A673 (cell line): ENCODE data around the gene TMEM203. TPM values are rescaled to one million over a fixed set of nuclear protein-coding genes. Genes with fewer than 3 reads are reported as not detected.

Experiments
- BruUV-seq: library from RNA; stranded (reverse); fragments of 400-500 nt; replicated peaks from 2 replicates; lab custom pipeline; 2021; lab: Mats Ljungman, UMichigan
- CTCF ChIA-PET: fragments of 300-600 bp; sonication (Branson Sonifier 250); formaldehyde crosslinking; loops from one replicate; lab custom pipeline; 2022; ENCODE audit warnings: antibody characterized with exemption; lab: Charles Lee
- POLR2A ChIA-PET: fragments of 300-600 bp; sonication (Branson Sonifier 250); formaldehyde crosslinking; loops from one replicate; lab custom pipeline; 2022; ENCODE audit warnings: antibody characterized with exemption; ENCODE audit not compliant: low non-redundant PET; lab: Charles Lee
- DNase-seq: peaks from one replicate; pipeline ENCODE4 v3.0.0-alpha.2; 2015; ENCODE audit warnings: low spot score
- H3K27ac ChIP-seq: fragments of 200-600 bp; sonication (generic); 2 replicates; pipeline ENCODE4 v1.5.1; 2016; ENCODE audit warnings: mixed run types, low read depth, mild to moderate bottlenecking, mixed read lengths, antibody characterized with exemption, low read length; ENCODE audit not compliant: poor library complexity, severe bottlenecking
- H3K27me3 ChIP-seq: fragments of 200-600 bp; sonication (generic); replicated peaks from 2 replicates; pipeline ENCODE4 v1.6.1; 2017; ENCODE audit warnings: mixed run types, low read depth, mild to moderate bottlenecking, mixed read lengths, antibody characterized with exemption, low read length; ENCODE audit not compliant: insufficient read depth, poor library complexity
- H3K36me3 ChIP-seq: fragments of 200-600 bp; sonication (generic); 2 replicates; pipeline ENCODE4 v1.6.1; 2016; ENCODE audit warnings: mixed run types, mild to moderate bottlenecking, mixed read lengths, antibody characterized with exemption, low read length; ENCODE audit not compliant: insufficient read depth, poor library complexity, severe bottlenecking
- H3K4me1 ChIP-seq: fragments of 200-600 bp; sonication (generic); 2 replicates; pipeline ENCODE4 v1.6.1; 2017; ENCODE audit warnings: mixed run types, mild to moderate bottlenecking, mixed read lengths, antibody characterized with exemption, low read length; ENCODE audit not compliant: insufficient read depth, poor library complexity, severe bottlenecking
- H3K4me3 ChIP-seq: fragments of 200-600 bp; sonication (generic); 2 replicates; pipeline ENCODE4 v1.5.1; 2016; ENCODE audit warnings: low read depth, mixed run types, mild to moderate bottlenecking, mixed read lengths, low read length; ENCODE audit not compliant: poor library complexity, severe bottlenecking
- H3K9me3 ChIP-seq: fragments of 200-600 bp; sonication (generic); 2 replicates; pipeline ENCODE4 v1.6.1; 2016; ENCODE audit warnings: mixed run types, low read depth, mild to moderate bottlenecking, mixed read lengths, antibody characterized with exemption, low read length; ENCODE audit not compliant: poor library complexity, severe bottlenecking
- CTCF ChIP-seq: fragments of 300-800, 200-600 bp; sonication (generic); conservative IDR thresholded peaks from 2 replicates; pipeline ENCODE4 v1.5.1; 2017; ENCODE audit warnings: low read depth, mild to moderate bottlenecking, antibody characterized with exemption, low read length, moderate library complexity, mixed read lengths
- EZH2 ChIP-seq: fragments of 200-600 bp; sonication (generic); IDR thresholded peaks from 2 replicates; pipeline ENCODE4 v1.6.1; 2017; ENCODE audit warnings: borderline replicate concordance, low read depth, mild to moderate bottlenecking, mixed read lengths, antibody characterized with exemption, low read length; ENCODE audit not compliant: poor library complexity, severe bottlenecking
- intact Hi-C: fragments of 100-400 bp; cut with micrococcal nuclease; formaldehyde crosslinking; loops from one replicate; pipeline ENCODE4 v1.10.0; 2022; ENCODE audit not compliant: unreplicated experiment
- total RNA-seq: library from RNA; stranded (reverse); gene quantifications from 2 replicates; pipeline ENCODE4 v1.2.3, GENCODE V29; 2021

Gene TMEM203
- total RNA-seq, 1 experiment from 2014 or later = 37.5 TPM

DNA sequence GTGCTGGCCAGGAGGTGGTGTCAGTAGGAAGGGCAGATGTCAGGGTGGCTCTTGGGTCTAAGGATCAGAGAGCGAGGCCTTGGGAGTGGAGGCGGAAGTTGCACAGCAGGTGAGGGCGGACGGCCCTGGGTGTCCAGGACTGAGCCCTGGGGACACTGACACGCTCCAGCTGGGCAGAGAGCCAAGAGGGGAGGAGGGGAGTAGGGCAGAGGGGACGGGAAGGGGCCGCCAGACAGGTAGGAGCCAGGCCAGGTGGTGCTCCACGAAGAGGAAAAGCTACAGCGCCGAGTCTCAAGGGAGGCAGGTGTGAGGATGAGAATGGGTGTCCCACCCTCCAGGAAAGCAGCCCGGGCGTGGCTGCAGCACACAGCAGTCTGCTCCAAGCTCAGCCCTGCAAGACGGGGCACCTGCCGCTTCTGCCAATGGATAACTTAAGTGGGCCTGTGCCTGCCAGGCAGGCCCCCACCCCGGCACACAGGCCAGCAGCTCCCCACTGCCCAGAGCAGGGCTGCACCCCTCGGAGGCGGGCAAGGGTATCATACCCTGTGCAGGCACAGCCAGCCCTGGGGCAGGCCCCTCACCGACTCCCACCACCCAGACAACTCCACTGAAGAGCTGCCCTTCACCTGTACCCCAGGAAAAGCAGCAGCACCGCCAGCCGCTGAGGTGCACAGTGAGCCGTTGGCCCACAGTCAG, 9.8 kb downstream of the TMEM203 start:
- no peaks in the 10 kb centered on the region for H3K27me3 ChIP-seq
- no peak overlapping the region for H3K4me3 ChIP-seq
- ChIA-PET CTCF (interaction anchor here (0.6 kb wide), 2 partner anchors 62 to 128 kb away, joined by 5 to 6 read pairs; no protein-coding TSS in a partner anchor), POLR2A (no interaction called here)
- DNase-seq = no peak
- H3K36me3 ChIP-seq = peaks cover 2% of the 10 kb centered on the region
- no peak overlapping the region for H3K27ac ChIP-seq
- peaks cover 13% of the 10 kb centered on the region for H3K4me1 ChIP-seq
- H3K9me3 ChIP-seq = no peaks in the 10 kb centered on the region
- TF ChIP-seq EZH2 (no peak), CTCF (no peak)
- BruUV-seq = no TSS peak
- intact Hi-C loops = no loop called here

DNA sequence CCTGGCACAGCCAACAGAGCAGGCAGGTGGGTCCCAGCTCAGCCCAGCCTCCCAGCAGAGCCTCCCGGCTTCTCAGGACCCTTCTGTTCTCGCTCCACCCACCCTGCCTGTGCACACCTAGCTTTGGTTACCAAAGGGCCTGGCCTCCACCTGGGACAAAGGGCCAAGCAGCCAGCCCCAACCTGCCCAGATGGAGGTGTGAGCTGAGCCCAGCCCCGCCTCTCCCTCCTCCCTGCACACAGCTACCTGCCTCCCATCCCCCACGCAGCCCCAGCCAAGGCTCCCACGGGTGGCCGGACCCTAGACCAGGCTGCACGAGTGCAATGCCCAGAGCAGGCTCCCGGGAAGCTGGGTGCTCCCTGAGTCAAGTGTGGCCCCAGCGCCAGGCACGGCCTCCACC, 10.5 kb downstream of the TMEM203 start:
- no peak for DNase-seq
- ChIA-PET CTCF (interaction anchor here (0.7 kb wide), 1 partner anchor 42 kb away, joined by 3 read pairs; no protein-coding TSS in a partner anchor), POLR2A (interaction anchor here (0.6 kb wide), 1 partner anchor 10 kb away, joined by 3 read pairs; no protein-coding TSS in a partner anchor)
- no peak overlapping the region for H3K27ac ChIP-seq
- H3K9me3 ChIP-seq = no peaks in the 10 kb centered on the region
- TF ChIP-seq CTCF = no peak
- TF ChIP-seq EZH2 = no peak
- no peak overlapping the region for H3K4me3 ChIP-seq
- BruUV-seq = no TSS peak
- peaks cover 2% of the 10 kb centered on the region for H3K36me3 ChIP-seq
- intact Hi-C loops = no loop called here
- no peaks in the 10 kb centered on the region for H3K27me3 ChIP-seq
- peaks cover 13% of the 10 kb centered on the region for H3K4me1 ChIP-seq

DNA sequence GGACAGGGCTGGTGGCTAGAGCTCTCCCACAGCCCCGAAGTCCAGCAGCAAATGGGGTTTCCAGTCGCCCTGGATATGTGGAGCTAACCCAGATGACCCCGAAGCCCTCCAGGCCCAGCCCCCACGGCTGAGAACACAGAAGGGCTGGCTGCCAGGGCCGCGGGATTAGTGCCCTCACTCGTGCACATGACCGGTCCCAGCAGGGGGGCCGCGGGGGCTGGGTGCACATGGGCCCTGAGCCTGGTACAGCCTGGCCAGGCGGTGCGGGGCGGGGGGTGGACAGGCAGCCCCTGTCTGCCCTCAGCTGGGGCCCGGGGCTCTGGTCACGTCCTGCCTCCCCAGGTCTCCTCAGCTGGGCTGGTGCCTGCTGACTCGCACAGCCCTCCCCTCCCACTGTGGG, 11.1 kb downstream of the TMEM203 start:
- no peaks in the 10 kb centered on the region for H3K9me3 ChIP-seq
- no peak for DNase-seq
- BruUV-seq = no TSS peak
- peaks cover 12% of the 10 kb centered on the region for H3K4me1 ChIP-seq
- no peak overlapping the region for H3K4me3 ChIP-seq
- intact Hi-C loops = no loop called here
- POLR2A ChIA-PET = interaction anchor here (0.6 kb wide), 1 partner anchor 9 kb away, joined by 3 read pairs; no protein-coding TSS in a partner anchor
- no peaks in the 10 kb centered on the region for H3K27me3 ChIP-seq
- TF ChIP-seq EZH2 (no peak), CTCF (no peak)
- CTCF ChIA-PET = interaction anchor here (0.7 kb wide), 1 partner anchor 42 kb away, joined by 3 read pairs; no protein-coding TSS in a partner anchor
- H3K27ac ChIP-seq = no peak overlapping the region
- peaks cover 2% of the 10 kb centered on the region for H3K36me3 ChIP-seq
